ENCODE results near the gene EZR.

DNA sequence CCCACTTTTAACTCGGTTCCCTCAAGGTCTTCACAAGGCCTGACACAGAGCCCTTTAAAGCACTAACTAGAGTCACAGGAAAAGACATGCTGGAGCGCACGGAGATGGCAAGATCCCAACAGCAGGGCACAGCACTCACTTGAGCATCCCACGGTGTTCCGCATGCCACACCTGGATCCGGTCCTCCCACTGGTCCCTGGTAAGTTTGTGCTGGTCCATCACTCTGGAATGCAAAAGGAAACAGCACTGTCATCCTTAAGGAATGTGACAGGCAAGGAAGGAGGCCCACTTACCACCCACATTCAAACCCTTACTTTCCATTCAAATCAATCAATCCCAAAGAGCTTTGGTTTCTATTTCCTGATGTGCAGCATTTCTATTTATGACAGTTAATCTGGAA is 34.7 kb downstream of the EZR start:
- TF ChIP-seq, protein P1, sequence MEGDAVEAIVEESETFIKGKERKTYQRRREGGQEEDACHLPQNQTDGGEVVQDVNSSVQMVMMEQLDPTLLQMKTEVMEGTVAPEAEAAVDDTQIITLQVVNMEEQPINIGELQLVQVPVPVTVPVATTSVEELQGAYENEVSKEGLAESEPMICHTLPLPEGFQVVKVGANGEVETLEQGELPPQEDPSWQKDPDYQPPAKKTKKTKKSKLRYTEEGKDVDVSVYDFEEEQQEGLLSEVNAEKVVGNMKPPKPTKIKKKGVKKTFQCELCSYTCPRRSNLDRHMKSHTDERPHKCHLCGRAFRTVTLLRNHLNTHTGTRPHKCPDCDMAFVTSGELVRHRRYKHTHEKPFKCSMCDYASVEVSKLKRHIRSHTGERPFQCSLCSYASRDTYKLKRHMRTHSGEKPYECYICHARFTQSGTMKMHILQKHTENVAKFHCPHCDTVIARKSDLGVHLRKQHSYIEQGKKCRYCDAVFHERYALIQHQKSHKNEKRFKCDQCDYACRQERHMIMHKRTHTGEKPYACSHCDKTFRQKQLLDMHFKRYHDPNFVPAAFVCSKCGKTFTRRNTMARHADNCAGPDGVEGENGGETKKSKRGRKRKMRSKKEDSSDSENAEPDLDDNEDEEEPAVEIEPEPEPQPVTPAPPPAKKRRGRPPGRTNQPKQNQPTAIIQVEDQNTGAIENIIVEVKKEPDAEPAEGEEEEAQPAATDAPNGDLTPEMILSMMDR (IDR thresholded peaks at IDR 0.05), result no peak
- TF ChIP-seq POLR2A (IDR thresholded peaks at IDR 0.05), result no peak

Measured in esophagus squamous epithelium (tissue), 4 donors.